ENCODE results near the gene ATRAID. TPM values are rescaled to one million over a fixed set of nuclear protein-coding genes. Genes with fewer than 3 reads are reported as not detected.

ATRAID gene
- total and polyA plus RNA-seq, 2 experiments from 2014 or later, result 129 to 154 TPM

DNA sequence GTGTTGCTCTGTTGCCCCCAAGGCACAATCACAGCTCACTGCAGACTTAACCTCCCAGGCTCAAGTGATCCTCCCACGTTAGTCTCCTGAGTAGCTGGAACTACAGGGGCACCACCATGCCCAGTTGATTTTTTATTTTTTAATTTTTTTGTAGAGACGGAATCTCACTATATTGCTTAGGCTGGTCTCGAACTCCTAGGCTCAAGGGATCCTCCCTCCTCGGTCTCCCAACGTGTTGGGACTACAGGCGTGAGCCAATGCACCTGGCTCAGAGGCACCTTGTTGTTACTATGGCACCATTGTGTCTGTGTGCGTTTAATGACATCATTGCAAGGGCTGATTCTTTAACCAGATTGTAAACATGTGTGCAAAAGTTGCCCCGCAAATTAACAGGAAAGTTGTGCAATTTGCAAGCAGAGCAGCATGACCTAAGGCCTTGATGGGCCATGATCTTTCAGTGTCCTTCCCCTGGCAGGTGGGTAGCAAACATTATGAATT, 40.4 kb upstream of the ATRAID start:
- Histone ChIP-seq H3K36me3 (ENCODE audit: insufficient read depth) (no peaks in the 10 kb centered on the region), H3K27me3 (ENCODE audit: insufficient read depth) (no peaks in the 10 kb centered on the region), H3K79me2 (replicated peaks; ENCODE audit: insufficient read depth) (no peaks in the 10 kb centered on the region), H3K27ac (ENCODE audit: low read depth) (no peak overlapping the region), H3K9me2 (ENCODE audit: insufficient read depth) (no peaks in the 10 kb centered on the region), H2AFZ (no peak overlapping the region), H3K4me2 (no peak overlapping the region), H3F3A (replicated peaks; ENCODE audit: low read depth) (no peaks in the 10 kb centered on the region), H4K20me1 (replicated peaks; ENCODE audit: insufficient read depth) (no peaks in the 10 kb centered on the region), H3K4me3 (no peak overlapping the region), H3K4me1 (ENCODE audit: insufficient read depth) (no peaks in the 10 kb centered on the region; the same call in 1 of the 2 replicates)
- Mint-ChIP-seq H3K27me3 (ENCODE audit: insufficient read depth, low read depth, poor library complexity) (no peaks in the 10 kb centered on the region), H3K27ac (no peak overlapping the region), H3K4me3 (no peak overlapping the region), H3K4me1 (peaks cover 9% of the 10 kb centered on the region; the same call in 2 of the 3 replicates), H3K36me3 (ENCODE audit: low read depth) (no peaks in the 10 kb centered on the region), H3K9me3 (no peaks in the 10 kb centered on the region)
- TF ChIP-seq CREB1 (CRISPR knock-in tag; IDR thresholded peaks at IDR 0.05; ENCODE audit: low read depth), result no peak
- TF ChIP-seq NANOG (IDR thresholded peaks at IDR 0.05; ENCODE audit: borderline replicate concordance), result no peak
- no peak for TF ChIP-seq STAT1 (IDR thresholded peaks at IDR 0.05; ENCODE audit: unreplicated experiment)
- TF ChIP-seq EZH2 (IDR thresholded peaks at IDR 0.05; ENCODE audit: low read depth, unreplicated experiment), result no peak
- DNase-seq (ENCODE audit: low spot score) (no peak), ATAC-seq (no peak)

GRCh38 chr2:27174638-27175037, 37.2 kb upstream of the ATRAID start:
- no peak for TF ChIP-seq ZNF114 (CRISPR knock-in tag; IDR thresholded peaks at IDR 0.05)
- TF ChIP-seq CREB1 (CRISPR knock-in tag; IDR thresholded peaks at IDR 0.05; ENCODE audit: low read depth), result no peak
- TF ChIP-seq ZNF462 (CRISPR knock-in tag; IDR thresholded peaks at IDR 0.05), result no peak
- TF ChIP-seq EZH2 (IDR thresholded peaks at IDR 0.05; ENCODE audit: low read depth, unreplicated experiment), result no peak
- no peaks in the 10 kb centered on the region for H3K27me3 Mint-ChIP-seq (ENCODE audit: insufficient read depth, low read depth, poor library complexity)
- no peaks in the 10 kb centered on the region for H3K36me3 Mint-ChIP-seq (ENCODE audit: low read depth)
- no peaks in the 10 kb centered on the region for H3K27me3 ChIP-seq (ENCODE audit: insufficient read depth)
- H3K4me1 Mint-ChIP-seq, result peaks cover 3% of the 10 kb centered on the region; the same call in 1 of the 3 replicates
- no peaks in the 10 kb centered on the region for H3K4me1 ChIP-seq (ENCODE audit: insufficient read depth)
- H3K4me3 Mint-ChIP-seq, result no peak overlapping the region
- no peaks in the 10 kb centered on the region for H3K9me3 Mint-ChIP-seq
- H3K79me2 ChIP-seq (replicated peaks; ENCODE audit: insufficient read depth), result no peaks in the 10 kb centered on the region
- no peak overlapping the region for H3K27ac ChIP-seq (ENCODE audit: low read depth)
- H3K4me3 ChIP-seq, result no peak overlapping the region
- no peak overlapping the region for H3K4me2 ChIP-seq
- no peaks in the 10 kb centered on the region for H3F3A ChIP-seq (replicated peaks; ENCODE audit: low read depth)
- H3K9me2 ChIP-seq (ENCODE audit: insufficient read depth), result no peaks in the 10 kb centered on the region
- H2AFZ ChIP-seq, result peak overlapping the region; percentile 26; the same call in 1 of the 2 replicates
- DNase-seq (ENCODE audit: low spot score) (no peak), ATAC-seq (peak; percentile 40)
- no peaks in the 10 kb centered on the region for H4K20me1 ChIP-seq (replicated peaks; ENCODE audit: insufficient read depth)
- H3K27ac Mint-ChIP-seq, result no peak overlapping the region
- H3K36me3 ChIP-seq (ENCODE audit: insufficient read depth), result no peaks in the 10 kb centered on the region

Data from GM23338 (cell line).